Upper lobe of left lung (tissue), 4 donors: ENCODE measurements around the gene USP15.

Experiments used
- EP300 ChIP-seq, 4 donors: sonication (generic); formaldehyde crosslinking; IDR thresholded peaks; one replicate each; pipeline ENCODE4 v1.5.1; 2017; ENCODE audit warnings: antibody characterized with exemption in 4 of 4, control low read depth in 2 of 4
- POLR2A ChIP-seq, 4 donors: fragments of 450-650 bp; IDR thresholded peaks; one replicate each; pipeline ENCODE4 v1.5.1; 2016 to 2017; ENCODE audit warnings: antibody characterized with exemption in 4 of 4, mild to moderate bottlenecking in 2 of 4
- POLR2AphosphoS5 ChIP-seq, 2 donors: sonication (generic); formaldehyde crosslinking; IDR thresholded peaks; one replicate each; pipeline ENCODE4 v1.5.1; 2017; ENCODE audit warnings: antibody characterized with exemption in 2 of 2
- TF ChIP-seq, protein P1 (sequence below), 6 experiments: fragments of 450-650 bp in 4 of 6; fragments of 200-600 bp in 2 of 6; sonication (generic) in 2 of 6; IDR thresholded peaks; one replicate each; pipeline ENCODE4 v1.5.1; 2016 to 2019; ENCODE audit warnings: antibody characterized with exemption in 6 of 6

DNA sequence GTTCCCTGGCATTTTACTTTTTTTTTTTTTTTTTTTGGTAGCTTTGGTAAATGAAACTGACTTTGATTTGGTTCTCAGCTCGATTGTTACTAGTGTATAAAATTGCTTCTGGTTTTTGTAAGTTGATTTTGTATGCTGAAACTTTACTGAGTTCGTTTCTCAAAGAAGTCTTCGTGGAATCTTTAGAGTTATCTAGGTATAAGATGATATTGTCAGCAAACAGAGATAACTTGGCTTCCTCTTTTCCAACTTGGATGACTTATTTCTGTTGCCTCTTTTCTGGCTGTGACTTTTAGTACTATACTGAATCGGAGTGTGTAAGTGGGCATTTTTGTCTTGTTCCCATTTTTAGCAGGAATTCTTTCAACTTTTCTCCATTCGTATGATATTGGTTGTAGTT is 28.1 kb downstream of the USP15 start:
- TF ChIP-seq, protein P1, sequence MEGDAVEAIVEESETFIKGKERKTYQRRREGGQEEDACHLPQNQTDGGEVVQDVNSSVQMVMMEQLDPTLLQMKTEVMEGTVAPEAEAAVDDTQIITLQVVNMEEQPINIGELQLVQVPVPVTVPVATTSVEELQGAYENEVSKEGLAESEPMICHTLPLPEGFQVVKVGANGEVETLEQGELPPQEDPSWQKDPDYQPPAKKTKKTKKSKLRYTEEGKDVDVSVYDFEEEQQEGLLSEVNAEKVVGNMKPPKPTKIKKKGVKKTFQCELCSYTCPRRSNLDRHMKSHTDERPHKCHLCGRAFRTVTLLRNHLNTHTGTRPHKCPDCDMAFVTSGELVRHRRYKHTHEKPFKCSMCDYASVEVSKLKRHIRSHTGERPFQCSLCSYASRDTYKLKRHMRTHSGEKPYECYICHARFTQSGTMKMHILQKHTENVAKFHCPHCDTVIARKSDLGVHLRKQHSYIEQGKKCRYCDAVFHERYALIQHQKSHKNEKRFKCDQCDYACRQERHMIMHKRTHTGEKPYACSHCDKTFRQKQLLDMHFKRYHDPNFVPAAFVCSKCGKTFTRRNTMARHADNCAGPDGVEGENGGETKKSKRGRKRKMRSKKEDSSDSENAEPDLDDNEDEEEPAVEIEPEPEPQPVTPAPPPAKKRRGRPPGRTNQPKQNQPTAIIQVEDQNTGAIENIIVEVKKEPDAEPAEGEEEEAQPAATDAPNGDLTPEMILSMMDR (IDR thresholded peaks at IDR 0.05): no peak
- TF ChIP-seq POLR2AphosphoS5 (IDR thresholded peaks at IDR 0.05) (no peak), POLR2A (IDR thresholded peaks at IDR 0.05) (no peak), EP300 (IDR thresholded peaks at IDR 0.05) (no peak)
